Measurements from ENCODE around the gene CD37. TPM values are rescaled to one million over a fixed set of nuclear protein-coding genes. Genes with fewer than 3 reads are reported as not detected.

Gene CD37
- total RNA-seq, 1 donor from 2014 or later, result 231 TPM

DNA sequence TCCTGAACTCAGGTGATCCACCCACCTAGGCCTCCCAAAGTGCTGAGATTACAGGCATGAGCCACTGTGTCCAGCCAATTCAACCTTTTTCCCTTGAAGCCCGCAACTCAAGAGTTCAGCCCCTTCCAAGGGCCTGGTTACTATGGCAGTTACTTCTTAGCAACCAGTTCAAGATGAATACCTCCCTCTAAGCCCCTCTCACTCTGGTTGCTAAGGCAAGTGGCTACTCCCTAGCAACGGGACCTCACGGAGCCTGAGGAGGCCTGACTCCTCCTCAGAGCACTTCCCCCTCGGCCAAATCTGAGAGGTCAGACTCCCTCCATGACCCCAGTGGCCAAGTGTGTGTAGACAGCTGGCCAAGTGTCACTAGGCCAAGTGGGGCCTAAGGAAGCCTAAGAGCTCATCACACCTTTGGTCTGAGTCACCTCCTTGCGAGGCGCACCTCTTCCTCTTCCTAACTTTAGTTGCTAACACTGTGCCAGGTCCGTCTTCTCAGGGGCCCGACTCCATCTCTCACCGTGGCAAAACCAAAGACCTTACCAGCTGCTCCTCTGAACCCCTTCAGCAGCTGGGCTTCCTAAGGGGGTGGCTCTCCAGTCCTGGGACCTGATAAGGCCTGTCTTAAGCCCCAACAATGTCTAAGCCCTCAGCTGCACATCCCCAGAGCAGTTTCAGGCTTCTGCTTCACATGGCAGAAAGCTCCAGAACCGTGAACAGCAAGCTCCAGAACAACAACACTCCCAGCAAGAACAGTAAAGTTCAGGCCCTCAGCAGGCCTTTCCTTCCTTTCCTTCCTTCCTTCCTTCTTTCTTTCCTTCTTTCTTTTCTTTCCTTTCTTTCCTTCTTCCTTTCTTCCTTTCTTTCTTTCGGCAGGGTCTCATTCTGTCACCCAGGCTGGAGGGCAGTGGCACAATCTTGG is 9.6 kb downstream of the CD37 start:
- intact Hi-C loops (cut with micrococcal nuclease), result no loop called here

DNA sequence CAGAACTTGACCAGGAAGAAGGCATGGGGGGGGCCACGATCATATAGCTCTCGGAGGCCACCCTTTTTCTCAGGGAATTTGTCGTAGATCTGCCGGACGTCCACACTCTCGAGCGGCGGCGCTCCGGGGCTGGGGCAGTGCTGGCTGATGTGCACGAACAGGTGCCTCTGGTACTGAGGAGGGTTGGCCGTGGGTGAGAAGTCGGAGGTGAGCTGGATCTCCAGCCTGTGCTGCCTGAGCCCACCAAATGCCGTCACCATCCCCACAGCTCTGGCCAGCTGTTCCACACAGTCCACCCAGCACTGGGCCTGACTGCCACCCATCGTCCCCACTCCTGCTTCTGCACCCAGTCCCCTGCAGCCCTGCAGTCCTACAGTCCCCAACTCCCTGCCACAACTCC is 12.0 kb downstream of the CD37 start:
- intact Hi-C loops (cut with micrococcal nuclease), result no loop called here

DNA sequence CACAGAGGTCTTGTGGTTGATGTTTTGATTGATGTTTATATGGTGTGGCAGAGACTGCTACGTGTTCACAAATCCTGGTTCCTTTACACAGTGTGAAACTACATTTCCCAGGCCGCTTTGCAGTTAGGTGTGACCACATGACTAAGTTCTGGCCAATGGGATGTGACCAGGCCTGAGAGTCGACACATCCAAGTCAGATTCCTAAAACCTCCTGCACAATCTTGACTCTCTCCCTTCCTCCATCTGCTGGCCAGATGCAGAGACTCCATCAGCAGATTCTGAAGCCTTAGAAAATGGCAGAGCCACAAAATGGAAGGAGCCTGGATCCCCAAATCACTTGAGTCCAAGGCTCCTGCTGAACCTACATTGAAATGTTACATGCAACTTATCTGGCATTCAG is 12.6 kb downstream of the CD37 start:
- intact Hi-C loops (cut with micrococcal nuclease), result no loop called here

DNA sequence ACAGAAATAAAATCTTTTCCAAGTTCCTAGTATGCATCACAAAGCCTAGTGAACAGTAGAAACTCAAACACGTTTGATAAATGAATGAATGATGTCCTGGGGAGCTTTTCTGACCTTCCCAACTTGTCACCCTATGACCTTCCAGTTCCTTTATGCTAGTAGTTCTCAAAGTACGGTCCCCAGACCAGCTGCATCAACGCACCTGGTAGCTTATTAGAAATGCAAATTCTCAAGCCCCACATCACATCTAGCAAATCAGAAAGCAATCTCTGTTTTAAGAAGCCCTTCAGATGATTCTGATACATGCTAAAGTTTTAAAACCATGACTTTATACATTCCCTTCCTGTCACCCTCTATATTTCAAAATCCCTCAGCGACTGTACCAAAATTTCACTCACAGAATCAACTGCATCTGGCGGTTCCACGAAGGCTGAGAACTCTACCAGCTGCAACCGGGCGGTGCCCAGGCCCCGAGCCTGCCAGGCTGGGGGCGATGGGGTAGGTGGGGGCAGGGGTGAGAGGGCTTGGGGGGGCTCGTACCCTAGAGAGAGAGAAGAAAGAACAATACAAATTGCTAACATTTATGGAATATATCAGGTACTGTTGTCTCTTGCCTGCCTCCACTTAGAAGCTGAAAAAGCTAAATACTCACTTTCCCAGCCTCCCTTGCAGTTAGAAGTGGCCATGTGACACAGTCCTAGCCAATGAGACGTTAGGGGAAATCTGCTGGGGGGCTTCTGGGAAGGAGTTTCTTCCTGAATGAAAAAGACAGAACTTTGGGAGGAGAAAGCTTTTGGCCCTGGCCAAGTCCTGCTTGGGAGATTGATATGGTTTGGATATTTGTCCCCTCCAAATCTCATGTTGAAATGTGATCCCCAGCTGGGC is 13.3 kb downstream of the CD37 start:
- intact Hi-C loops (cut with micrococcal nuclease), result no loop called here

DNA sequence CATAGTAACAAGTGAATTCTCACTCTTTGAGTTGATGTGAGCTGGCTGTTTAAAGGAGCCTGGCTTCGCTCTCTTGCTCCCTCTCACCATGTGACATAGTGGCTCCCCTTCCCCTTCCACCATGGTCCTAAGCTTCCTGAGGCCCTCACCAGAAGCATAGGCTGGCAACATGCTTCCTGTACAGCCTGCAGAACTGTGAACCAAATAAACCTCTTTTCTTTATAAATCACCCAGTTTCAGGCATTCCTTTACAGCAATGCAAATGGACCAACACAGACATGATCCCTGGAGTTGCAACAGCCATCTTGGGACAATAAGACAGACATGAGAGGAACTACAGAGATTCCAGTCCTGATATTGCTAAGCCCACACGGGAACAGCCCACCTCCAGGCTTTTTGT is 14.4 kb downstream of the CD37 start:
- intact Hi-C loops (cut with micrococcal nuclease), result no loop called here

DNA sequence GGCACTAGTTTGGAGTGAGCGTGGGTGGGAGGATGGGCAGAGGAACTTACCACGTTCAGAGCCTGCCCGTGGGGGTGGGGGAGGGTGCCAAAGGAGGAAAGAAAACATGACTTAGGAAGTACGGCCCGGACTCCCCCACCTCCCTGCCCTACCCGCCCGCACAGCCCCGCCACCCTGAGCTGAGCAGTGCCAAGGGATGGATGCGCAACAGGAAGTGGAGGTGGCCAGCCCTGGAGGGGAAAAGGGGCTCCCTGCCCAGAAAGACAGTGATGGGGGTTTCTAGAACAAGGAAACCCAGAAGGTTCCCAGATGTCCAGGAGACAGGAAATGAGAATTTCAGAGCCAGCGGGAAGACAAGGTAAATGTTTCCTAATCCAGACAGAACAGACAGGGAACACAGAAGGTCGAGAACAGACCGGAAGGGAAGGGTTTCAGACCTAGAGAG is 20.7 kb downstream of the CD37 start:
- intact Hi-C loops (cut with micrococcal nuclease), result no loop called here

DNA sequence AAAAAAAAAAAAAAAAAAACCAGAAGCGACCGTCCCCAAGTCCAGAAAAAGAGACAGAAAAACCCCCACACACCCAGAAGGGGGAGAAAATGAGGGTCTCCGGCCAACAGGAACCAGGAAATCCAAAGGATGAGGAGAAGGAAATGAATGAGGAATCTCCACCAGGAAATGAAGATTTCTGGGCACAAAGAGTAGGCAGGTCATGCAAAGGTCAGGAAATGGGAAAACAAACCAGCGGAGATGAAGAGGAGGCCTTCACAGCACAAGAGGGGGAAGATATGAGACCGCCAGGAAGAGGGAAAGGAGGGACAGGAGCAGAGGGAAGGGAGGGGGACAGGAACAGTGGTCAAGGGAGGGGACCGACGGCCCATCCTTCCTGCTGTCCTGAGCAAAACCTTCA is 21.2 kb downstream of the CD37 start:
- intact Hi-C loops (cut with micrococcal nuclease), result no loop called here

DNA sequence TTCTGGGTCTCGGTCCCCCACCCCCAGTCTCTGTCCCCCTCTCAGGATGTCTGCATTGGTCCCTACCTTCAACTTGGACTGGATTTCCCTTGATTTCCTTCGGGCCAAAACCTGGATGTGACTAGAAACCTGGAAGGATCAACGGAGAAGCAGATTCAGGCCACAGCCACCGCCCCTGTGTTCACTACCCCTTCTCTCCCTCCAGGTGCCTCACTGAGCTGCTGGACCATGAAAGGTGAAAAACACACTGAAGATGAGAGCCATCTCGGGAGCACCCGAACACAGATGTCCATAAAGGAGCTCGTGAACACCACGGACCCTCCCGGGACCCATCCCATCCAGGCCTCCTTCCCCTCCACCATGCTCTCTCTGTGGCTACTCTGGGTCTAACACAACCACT is 22.0 kb downstream of the CD37 start:
- intact Hi-C loops (cut with micrococcal nuclease), result no loop called here

DNA sequence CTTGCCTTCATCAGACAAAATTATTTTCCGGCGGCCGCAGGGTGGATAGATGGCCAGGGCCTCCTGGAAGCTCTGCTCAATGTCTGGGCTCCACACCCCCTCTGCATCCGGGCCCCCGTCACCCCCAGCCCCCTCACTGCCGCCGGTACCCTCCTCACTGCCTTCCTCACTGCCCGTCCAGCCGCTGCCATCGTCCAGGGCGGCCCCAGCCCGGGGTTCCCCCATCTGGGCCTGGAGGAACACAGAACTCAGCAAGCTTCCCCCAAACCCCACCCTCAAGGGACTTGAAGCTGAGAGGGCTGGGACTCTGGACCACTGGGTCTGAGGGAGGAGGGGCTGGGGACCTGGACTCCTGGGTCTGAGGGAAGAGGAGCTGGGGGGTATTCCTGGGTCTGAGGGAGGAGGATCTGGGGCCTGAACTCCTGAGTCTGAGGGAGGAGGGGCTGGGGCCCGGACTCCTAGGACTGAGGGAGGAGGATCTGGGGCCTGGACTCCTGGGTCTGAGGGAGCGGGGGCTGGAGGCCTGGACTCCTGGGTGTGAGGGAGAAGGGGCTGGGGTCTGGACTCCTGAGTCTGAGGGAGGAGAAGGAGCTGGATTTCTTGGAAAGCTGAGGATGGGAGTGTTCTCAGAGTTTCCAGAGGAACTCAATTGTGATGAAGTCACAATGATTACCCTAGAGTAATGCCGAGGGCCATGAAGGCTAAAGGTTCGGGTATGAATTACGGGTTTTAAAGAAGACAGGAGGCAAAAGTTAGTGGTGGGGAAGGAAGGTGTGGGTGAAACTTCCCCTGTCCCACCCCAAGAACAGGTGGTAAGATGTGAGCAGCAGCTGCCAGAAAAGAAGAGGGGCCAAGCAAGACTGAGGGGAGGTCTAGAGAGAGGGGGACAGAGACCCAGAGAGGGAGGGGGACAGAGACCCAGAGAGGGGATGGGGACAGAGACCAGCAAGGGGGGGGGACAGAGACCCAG is 24.9 kb downstream of the CD37 start:
- intact Hi-C loops (cut with micrococcal nuclease), result no loop called here

DNA sequence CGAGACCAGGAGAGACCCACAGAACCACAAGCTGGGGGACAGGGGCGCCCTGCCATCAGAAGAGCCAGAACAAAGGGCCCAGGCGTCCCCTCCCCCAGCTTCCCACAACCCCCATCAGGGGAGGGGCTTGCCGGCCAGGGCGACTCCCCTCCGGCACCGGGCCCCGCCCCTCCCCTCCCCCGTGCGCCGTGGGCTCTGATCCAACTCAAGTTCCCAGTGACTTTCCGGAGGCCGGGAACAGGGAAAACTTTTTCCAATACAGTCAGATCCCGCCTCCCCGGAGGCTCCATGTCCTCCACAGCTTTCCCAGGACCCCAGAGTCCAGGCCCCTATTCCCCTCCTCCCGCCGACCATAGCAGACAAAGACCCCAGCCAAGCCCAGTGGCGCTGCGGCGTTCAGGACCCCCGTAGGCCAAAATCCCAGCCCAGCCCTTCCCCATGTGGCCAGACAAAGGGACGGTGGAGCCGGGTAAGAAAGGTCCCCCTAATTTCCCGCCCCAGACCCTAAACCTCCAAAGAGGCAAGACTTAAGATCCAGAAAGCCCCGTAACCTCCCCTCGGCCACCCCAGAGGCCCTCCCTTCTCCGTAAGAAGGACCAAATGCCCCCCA is 26.3 kb downstream of the CD37 start:
- intact Hi-C loops (cut with micrococcal nuclease), result loop anchor here (2.0 kb wide), 2 partner anchors 31 to 61 kb away; no protein-coding TSS in a partner anchor

DNA sequence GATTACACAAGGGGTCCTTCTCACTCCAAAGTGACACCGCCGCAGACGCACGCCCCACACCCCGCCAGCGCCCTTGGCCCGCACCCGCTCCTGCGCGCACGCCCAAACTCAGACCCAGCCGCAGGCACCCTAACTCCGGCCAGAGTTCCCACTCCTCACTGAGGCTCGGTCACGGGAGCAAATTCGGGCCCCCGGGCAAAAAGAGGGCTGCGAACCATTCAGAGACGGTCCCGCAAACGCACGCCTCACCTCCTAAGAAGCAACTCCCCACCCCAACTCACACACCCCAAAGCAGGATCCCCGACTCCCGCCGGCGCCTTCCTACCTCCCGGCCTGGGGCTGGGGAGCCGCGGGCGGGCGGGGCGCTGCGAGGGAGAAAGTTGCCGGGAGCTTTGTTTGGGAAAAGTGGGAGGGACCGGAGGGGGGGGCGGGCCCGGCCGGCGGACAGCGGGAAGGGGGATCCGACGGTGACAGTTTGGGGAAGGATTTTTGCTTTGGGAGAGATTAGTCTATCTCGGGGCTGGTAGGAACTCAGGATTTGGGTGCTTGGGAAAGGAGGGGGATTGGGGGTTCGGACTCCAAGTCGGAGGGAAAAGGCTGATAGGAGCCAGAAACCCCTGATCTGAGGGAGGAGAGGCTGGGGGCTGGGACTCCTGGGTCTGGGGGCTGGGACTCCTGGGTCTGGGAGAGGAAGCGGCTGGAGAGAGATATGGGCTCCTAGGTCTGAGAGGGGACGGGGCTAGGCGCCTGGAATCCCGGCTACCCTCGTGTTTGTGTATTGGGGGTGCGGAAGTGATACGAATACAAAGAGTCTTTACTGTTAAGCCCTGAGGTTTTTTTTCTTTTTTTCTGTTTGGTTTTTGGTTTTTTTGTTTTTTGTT is 27.1 kb downstream of the CD37 start, which contains the start of gene TEAD2:
Gene TEAD2, minus strand, starts transcription at position 369 of the 881 bp plus-strand sequence. CDS start 2,341 bp downstream, outside the sequence.
- intact Hi-C loops (cut with micrococcal nuclease), result loop anchor here (2.0 kb wide), 2 partner anchors 31 to 61 kb away; no protein-coding TSS in a partner anchor

DNA sequence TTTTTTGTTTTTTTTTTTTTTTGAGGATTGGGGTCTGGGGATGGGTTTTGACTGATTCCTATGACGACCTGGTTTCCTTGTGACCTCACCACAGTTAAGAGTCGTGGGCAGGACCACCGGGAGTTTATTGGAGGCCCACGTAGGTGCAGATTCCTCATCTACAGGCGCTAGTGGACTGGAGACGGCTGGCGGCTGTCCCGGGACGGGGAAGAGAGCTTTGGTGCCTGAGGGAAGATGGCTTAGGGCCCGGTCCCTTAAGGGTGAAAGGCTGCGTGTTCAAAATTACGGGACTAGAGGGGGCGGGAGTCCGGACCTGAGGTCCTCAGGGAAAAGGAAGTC is 27.7 kb downstream of the CD37 start:
- intact Hi-C loops (cut with micrococcal nuclease), result loop anchor here (1.0 to 2.0 kb wide), 5 partner anchors 28 to 649 kb away; partner anchors contain the start of gene CD37

DNA sequence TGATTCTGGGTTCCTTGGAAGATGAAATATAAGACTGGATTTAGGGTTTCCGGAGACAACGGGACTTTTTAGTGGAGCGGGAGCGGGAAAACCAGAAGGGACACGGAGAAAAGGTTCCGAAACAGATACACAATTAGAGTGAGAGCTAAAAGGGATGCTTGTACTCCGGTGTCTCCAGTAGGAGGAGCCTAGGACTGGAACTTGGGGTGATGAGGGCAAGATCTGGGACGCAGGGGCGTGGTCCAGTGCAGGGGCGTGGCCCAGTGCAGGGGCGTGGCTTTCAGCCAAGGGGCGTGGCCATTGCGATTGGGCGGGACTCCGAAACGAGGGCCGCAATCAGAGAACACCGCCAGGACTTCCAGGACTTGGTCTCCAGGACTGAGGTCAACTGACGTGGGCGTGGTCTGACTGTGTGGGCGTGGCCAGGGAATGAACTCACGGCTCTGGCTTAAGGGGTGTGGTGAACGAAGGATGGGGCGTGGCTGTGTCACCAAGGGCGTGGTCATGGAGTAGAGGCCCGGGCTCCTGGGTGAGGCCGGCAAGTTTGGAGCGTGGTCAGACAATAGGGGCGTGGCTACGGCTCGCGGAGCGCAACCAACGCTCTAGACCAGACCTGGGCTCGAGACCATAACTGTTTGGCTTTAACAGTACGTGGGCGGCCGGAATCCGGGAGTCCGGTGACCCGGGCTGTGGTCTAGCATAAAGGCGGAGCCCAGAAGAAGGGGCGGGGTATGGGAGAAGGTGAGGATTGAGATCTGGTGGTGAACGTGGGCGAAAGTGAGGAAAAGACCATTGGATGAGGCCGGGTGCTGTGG is 28.3 kb downstream of the CD37 start, which contains the start of gene DKKL1:
Gene DKKL1, plus strand, starts transcription at position 610 of the 815 bp plus-strand sequence. Its CDS starts 122 bp downstream, at position 732.
- intact Hi-C loops (cut with micrococcal nuclease), result loop anchor here (1.0 to 2.0 kb wide), 5 partner anchors 28 to 649 kb away; partner anchors contain the start of gene CD37

DNA sequence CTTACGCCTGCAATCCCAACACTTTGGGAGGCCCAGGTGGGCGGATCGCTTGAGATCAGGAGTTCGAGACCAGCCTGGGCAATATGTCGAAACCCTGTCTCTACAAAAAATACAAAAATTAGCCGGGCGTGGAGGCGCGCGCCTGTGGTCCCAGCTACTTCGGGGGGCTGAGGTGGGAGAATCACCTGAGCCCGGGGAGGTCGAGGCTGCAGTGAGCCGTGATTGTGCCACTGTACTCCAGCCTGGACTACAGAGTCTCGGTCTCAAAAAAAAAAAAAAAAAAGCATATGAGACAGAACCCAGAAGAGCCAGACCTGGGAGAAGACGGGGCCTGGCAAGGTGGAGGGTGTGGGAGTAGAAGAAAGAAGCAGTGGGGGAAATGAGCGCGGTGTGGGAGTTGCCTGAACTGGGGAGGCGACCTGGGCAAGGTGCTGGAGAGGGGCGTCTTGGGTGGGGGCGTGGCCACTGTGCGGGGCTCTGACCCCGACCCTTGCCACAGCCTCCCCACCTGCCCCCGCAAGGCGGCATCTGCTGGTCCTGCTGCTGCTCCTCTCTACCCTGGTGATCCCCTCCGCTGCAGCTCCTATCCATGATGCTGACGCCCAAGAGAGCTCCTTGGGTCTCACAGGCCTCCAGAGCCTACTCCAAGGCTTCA is 29.0 kb downstream of the CD37 start:
- intact Hi-C loops (cut with micrococcal nuclease), result no loop called here

DNA sequence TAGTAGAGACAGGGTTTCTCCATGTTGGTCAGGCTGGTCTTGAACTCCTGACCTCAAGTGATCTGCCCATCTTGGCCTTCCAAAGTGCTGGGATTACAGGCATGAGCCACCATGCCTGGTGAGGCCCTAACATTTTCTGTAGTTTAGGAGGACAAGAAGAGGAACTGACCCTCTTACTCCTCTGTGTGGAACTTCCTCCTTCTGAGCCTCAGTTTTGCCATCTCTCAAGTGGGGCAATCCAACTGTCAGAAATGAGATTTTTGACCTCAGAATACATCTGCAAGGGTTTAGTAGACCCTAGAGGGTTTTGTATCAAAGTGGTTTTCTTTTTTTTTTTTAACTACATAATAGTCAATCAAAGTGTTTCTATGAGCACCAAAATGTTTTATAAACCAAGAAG is 30.9 kb downstream of the CD37 start:
- intact Hi-C loops (cut with micrococcal nuclease), result no loop called here

DNA sequence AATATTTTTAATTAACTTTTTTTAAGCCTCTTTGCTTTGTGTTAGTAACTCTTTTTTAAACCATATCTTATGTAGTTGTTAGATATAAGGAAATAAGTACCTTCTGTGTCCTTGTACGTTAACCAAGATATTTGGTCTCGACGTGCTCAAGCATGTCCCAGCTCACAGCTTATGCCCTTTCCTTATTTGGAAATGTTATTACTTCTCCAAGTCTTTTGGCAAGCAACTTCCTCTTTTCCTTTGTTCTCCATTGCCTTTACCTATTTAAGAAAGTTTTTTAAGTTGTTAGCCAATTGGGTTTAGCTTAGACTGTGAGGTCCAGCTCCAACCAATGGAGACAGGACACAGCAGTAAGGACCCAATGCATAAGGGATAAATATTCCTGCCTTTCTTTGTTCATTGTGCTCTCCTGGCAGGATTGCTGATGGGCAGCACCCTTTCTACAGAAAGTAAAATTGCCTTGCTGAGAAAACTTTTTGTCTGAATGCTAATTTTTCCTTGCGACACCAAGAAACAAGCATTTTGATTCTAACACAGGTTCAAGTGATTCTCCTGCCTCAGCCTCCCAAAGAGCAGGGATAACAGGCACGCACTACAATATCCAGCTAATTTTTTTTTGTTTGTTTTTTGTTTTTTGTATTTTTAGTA is 33.6 kb downstream of the CD37 start:
- intact Hi-C loops (cut with micrococcal nuclease), result no loop called here

DNA sequence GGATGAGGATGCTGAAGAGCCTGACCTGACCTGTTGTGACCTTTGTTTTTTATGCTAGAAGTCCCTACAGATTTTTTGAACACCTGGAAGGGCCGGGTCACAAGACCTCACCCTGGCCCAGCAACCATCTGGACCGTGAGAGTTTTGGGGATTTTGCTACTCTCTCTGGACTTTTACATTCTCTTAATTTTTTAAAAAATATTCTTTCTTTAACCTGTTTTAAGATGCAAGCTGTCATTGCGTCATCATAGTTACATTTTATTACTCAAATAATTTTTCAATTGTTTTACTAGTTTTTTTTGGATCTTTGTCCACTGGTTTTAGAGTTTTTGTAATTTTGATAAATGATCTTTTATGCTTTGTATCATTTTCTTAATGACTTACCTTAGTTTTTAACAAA is 36.0 kb downstream of the CD37 start:
- intact Hi-C loops (cut with micrococcal nuclease), result no loop called here
